DMS114 treated with DMSO at 0.1 percent for 48 hours (cell line): ENCODE results near the gene GPER1.
"Not testable (repeated sequence)": the region's sequence is repeated elsewhere in the genome, so short reads cannot be mapped to it uniquely, and the experiment has no call there.

Experiments
- DNase-seq: peaks from one replicate; lab custom pipeline; 2025; ENCODE audit not compliant: unreplicated experiment; lab: John Stamatoyannopoulos, UW

The GPER1 gene

GRCh38 chr7:1116383-1117008 lies 28.6 kb downstream of the GPER1 start:
- not testable (repeated sequence) for DNase-seq

- no peak for DNase-seq
Observed at GRCh38 chr7:1117321-1117928, 29.5 kb downstream of the GPER1 start.

GRCh38 chr7:1119201-1119600 lies 31.3 kb downstream of the GPER1 start:
- no peak for DNase-seq

- DNase-seq: no peak
Observed at GRCh38 chr7:1120791-1121190, 32.9 kb downstream of the GPER1 start.

GRCh38 chr7:1121476-1121875 lies 33.6 kb downstream of the GPER1 start:
- DNase-seq: no peak

GRCh38 chr7:1121886-1122831 lies 34.2 kb downstream of the GPER1 start:
- no peak for DNase-seq

GRCh38 chr7:1122832-1123501 lies 35.1 kb downstream of the GPER1 start:
- no peak for DNase-seq

GRCh38 chr7:1123715-1124114 lies 35.8 kb downstream of the GPER1 start:
- peak; percentile 25 for DNase-seq

- no peak for DNase-seq
Observed at GRCh38 chr7:1124164-1124563, 36.3 kb downstream of the GPER1 start.

- no peak for DNase-seq
Observed at GRCh38 chr7:1124816-1125602, 37.1 kb downstream of the GPER1 start.

- DNase-seq: no peak
Observed at GRCh38 chr7:1125603-1125969, 37.7 kb downstream of the GPER1 start.

- DNase-seq: no peak
Observed at GRCh38 chr7:1127001-1127400, 39.1 kb downstream of the GPER1 start.

GRCh38 chr7:1129431-1129830 lies 41.5 kb downstream of the GPER1 start:
- no peak for DNase-seq

GRCh38 chr7:1130021-1130990 lies 42.4 kb downstream of the GPER1 start:
- no peak for DNase-seq

GRCh38 chr7:1131471-1132265 lies 43.8 kb downstream of the GPER1 start:
- no peak for DNase-seq

GRCh38 chr7:1134951-1135350 lies 47.0 kb downstream of the GPER1 start:
- peak; percentile 19 for DNase-seq

- peak; percentile 59 for DNase-seq
Observed at GRCh38 chr7:1136841-1137516, 49.1 kb downstream of the GPER1 start.

- no peak for DNase-seq
Observed at GRCh38 chr7:1137517-1138167, 49.7 kb downstream of the GPER1 start.
